NB4 (cell line): ENCODE data around the gene CA10.

Experiments used
- CTCF ChIP-seq: IDR thresholded peaks from one replicate; pipeline ENCODE4 v1.5.1; 2012; ENCODE audit warnings: low read depth, low read length
- MAX ChIP-seq: IDR thresholded peaks from 2 replicates; pipeline ENCODE4 v1.6.1; 2011; ENCODE audit warnings: low read depth, low read length
- POLR2A ChIP-seq: IDR thresholded peaks from 2 replicates; pipeline ENCODE4 v1.6.1; 2011; ENCODE audit warnings: mild to moderate bottlenecking; ENCODE audit not compliant: insufficient read length; ENCODE audit errors: extremely low read depth

GRCh38 chr17:51733166-51733565, 425.3 kb downstream of the CA10 start:
- TF ChIP-seq CTCF = no peak
- no peak for TF ChIP-seq POLR2A
- TF ChIP-seq MAX = no peak
